ENCODE results near the gene DNAH2. TPM values are rescaled to one million over a fixed set of nuclear protein-coding genes. Genes with fewer than 3 reads are reported as not detected.

DNAH2 gene
- total RNA-seq, 2 donors from 2014 or later: 0.09 to 4.9 TPM

DNA sequence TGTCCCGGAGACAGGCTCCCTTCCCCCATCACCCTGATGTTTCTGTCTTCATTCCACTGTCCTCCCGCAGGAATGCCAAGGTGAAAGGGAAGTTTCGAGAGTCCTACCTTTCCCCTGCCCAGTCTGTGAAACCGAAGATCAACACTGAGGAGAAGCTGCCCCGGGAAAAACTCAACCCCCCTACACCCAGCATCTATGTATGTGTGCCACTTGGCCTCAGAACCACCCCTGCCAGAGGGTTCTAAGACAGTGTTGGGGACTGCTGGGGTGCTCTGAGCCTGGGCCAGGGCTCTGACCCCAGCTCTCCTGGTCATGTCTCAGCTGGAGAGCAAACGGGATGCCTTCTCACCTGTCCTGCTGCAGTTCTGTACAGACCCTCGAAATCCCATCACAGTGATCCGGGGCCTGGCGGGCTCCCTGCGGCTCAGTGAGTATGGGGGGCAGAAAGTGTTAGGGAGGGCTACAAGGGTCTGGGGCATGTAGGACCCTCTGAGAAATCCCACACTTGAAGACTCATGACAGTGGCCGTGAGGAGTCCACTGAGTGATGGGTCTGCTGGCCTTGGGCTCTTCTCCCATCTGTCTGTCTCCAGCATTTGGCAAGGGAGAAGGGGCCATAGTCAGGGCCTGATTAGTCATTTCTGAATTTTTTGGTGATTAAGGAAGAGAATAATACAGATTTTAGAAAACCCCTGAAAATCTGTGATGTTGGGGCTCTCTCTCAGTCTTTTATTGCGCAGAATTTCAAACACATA is 132.4 kb downstream of the DNAH2 start:
- 84% methylated on average over 12 of the region's 12 CpGs for WGBS
- intact Hi-C loops (cut with DNase I): loop anchor here (2.0 to 10.0 kb wide), 2 partner anchors 27 to 305 kb away; partner anchors contain the start of gene PER1
- H3K27ac ChIP-seq: no peak overlapping the region
- H3K36me3 ChIP-seq: peaks cover 23 to 33% of the 10 kb centered on the region in 2 donors
- H3K4me3 ChIP-seq: no peak overlapping the region
- TF ChIP-seq POLR2AphosphoS5 (IDR thresholded peaks at IDR 0.05): no peak
- TF ChIP-seq, protein P1, sequence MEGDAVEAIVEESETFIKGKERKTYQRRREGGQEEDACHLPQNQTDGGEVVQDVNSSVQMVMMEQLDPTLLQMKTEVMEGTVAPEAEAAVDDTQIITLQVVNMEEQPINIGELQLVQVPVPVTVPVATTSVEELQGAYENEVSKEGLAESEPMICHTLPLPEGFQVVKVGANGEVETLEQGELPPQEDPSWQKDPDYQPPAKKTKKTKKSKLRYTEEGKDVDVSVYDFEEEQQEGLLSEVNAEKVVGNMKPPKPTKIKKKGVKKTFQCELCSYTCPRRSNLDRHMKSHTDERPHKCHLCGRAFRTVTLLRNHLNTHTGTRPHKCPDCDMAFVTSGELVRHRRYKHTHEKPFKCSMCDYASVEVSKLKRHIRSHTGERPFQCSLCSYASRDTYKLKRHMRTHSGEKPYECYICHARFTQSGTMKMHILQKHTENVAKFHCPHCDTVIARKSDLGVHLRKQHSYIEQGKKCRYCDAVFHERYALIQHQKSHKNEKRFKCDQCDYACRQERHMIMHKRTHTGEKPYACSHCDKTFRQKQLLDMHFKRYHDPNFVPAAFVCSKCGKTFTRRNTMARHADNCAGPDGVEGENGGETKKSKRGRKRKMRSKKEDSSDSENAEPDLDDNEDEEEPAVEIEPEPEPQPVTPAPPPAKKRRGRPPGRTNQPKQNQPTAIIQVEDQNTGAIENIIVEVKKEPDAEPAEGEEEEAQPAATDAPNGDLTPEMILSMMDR (IDR thresholded peaks at IDR 0.05): no peak
- TF ChIP-seq POLR2A (IDR thresholded peaks at IDR 0.05): no peak
- no peaks in the 10 kb centered on the region for H3K9me3 ChIP-seq
- peaks cover 10% of the 10 kb centered on the region for H3K4me1 ChIP-seq (replicated peaks)
- no peaks in the 10 kb centered on the region for H3K27me3 ChIP-seq (replicated peaks; ENCODE audit: insufficient read depth)
- DNase-seq (ENCODE audit: low spot score): no peak

DNA sequence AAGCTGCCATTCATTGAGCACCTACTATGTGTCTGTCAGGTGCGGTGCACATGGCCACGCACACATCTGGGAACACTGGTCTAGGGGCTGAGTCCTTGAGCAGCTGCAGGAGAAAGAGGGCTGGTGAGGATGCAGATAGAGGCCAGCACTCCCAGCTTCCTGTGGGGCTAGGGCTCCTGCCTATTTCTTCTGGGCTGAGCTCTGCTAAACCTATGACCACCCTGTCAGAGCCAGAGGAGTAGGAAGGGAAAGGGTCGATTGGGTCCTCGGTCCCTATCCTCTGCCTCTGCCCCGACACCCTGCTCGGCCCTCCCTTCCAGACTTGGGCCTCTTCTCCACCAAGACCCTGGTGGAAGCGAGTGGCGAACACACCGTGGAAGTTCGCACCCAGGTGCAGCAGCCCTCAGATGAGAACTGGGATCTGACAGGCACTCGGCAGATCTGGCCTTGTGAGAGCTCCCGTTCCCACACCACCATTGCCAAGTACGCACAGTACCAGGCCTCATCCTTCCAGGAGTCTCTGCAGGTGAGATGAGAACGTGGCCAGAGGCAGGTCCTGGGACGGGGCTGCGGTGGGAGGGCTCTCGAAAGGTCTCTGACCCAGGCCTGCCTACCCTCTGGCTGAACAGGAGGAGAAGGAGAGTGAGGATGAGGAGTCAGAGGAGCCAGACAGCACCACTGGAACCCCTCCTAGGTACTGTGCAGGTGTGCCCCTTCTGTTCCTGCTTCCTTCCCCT is 133.3 kb downstream of the DNAH2 start:
- Histone ChIP-seq H3K27ac (peak overlapping the region in 1 of 2 donors; percentile 43), H3K9me3 (no peaks in the 10 kb centered on the region), H3K27me3 (replicated peaks; ENCODE audit: insufficient read depth) (no peaks in the 10 kb centered on the region), H3K36me3 (peaks cover 23 to 33% of the 10 kb centered on the region in 2 donors), H3K4me3 (no peak overlapping the region), H3K4me1 (replicated peaks) (peaks cover under 1% of the 10 kb centered on the region)
- TF ChIP-seq POLR2A (IDR thresholded peaks at IDR 0.05): no peak
- TF ChIP-seq, protein P1 (IDR thresholded peaks at IDR 0.05): no peak
- TF ChIP-seq POLR2AphosphoS5 (IDR thresholded peaks at IDR 0.05): no peak
- WGBS: 88% methylated on average over 17 of the region's 17 CpGs
- intact Hi-C loops (cut with DNase I): loop anchor here (2.0 kb wide), 1 partner anchor 28 kb away; no protein-coding TSS in a partner anchor
- no peak for DNase-seq (ENCODE audit: low spot score)

DNA sequence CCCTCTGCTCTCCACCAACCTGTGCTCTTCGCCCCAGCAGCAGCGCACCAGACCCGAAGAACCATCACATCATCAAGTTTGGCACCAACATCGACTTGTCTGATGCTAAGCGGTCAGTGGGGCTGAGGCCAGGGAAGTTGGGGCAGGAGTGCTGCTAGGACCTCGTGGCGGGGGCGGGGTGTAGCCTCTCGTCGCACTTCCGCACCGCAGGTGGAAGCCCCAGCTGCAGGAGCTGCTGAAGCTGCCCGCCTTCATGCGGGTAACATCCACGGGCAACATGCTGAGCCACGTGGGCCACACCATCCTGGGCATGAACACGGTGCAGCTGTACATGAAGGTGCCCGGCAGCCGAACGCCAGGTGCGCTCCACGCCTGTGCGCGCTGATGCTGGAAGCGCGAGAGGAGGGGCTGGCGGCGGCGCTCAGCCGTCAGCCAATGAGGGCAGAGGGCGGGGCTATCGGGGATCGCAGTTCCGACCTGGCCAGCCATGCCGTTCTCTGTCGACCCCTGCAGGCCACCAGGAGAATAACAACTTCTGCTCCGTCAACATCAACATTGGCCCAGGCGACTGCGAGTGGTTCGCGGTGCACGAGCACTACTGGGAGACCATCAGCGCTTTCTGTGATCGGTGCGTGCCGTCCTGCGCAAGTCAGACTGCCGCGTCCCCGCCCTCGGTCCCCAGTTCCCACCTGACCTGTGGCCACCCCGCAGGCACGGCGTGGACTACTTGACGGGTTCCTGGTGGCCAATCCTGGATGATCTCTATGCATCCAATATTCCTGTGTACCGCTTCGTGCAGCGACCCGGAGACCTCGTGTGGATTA is 134.1 kb downstream of the DNAH2 start:
- WGBS: 19% methylated on average over 60 of the region's 60 CpGs
- Histone ChIP-seq H3K4me1 (replicated peaks) (peaks cover 5% of the 10 kb centered on the region), H3K36me3 (peaks cover 17 to 31% of the 10 kb centered on the region in 2 donors), H3K9me3 (no peaks in the 10 kb centered on the region), H3K27ac (peak overlapping the region; percentile 27 to 43), H3K27me3 (replicated peaks; ENCODE audit: insufficient read depth) (no peaks in the 10 kb centered on the region), H3K4me3 (no peak overlapping the region)
- TF ChIP-seq POLR2AphosphoS5 (IDR thresholded peaks at IDR 0.05): peak; percentile 93
- TF ChIP-seq, protein P1 (IDR thresholded peaks at IDR 0.05): peak; percentile 95 to 100 (median 99)
- TF ChIP-seq POLR2A (IDR thresholded peaks at IDR 0.05): no peak
- intact Hi-C loops (cut with DNase I): loop anchor here (2.0 kb wide), 2 partner anchors 29 to 109 kb away; no protein-coding TSS in a partner anchor
- peak; percentile 90 for DNase-seq (ENCODE audit: low spot score)

DNA sequence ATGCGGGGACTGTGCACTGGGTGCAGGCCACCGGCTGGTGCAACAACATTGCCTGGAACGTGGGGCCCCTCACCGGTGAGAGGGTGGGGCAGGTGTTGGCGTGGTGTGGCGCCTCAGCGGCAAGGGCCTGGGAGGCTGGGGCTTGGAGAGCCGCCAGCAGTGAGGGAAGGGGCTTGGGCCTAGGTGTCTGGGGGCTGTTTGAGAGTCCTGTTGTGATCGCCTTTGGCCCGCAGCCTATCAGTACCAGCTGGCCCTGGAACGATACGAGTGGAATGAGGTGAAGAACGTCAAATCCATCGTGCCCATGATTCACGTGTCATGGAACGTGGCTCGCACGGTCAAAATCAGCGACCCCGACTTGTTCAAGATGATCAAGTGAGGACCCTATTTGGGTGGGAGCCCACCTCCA is 134.7 kb downstream of the DNAH2 start:
- intact Hi-C loops (cut with DNase I): loop anchor here (2.0 kb wide), 1 partner anchor 109 kb away; no protein-coding TSS in a partner anchor
- peak overlapping the region in 1 of 2 donors; percentile 43 for H3K27ac ChIP-seq
- no peak overlapping the region for H3K4me3 ChIP-seq
- H3K4me1 ChIP-seq (replicated peaks): peaks cover 5% of the 10 kb centered on the region
- no peaks in the 10 kb centered on the region for H3K27me3 ChIP-seq (replicated peaks; ENCODE audit: insufficient read depth)
- 81% methylated on average over 20 of the region's 20 CpGs for WGBS
- no peak for DNase-seq (ENCODE audit: low spot score)
- peaks cover 11 to 26% of the 10 kb centered on the region in 2 donors for H3K36me3 ChIP-seq
- no peaks in the 10 kb centered on the region for H3K9me3 ChIP-seq
- TF ChIP-seq, protein P1 (IDR thresholded peaks at IDR 0.05): no peak
- TF ChIP-seq POLR2A (IDR thresholded peaks at IDR 0.05) (no peak), POLR2AphosphoS5 (IDR thresholded peaks at IDR 0.05) (no peak)

Measured in prostate gland (tissue), 2 donors.